Measurements from ENCODE around the gene PDE8B. TPM values are rescaled to one million over a fixed set of nuclear protein-coding genes. Genes with fewer than 3 reads are reported as not detected.

The PDE8B gene
- total RNA-seq, 1 donor from 2014 or later: not detected

GRCh38 chr5:77425998-77426659 is 215.6 kb downstream of the PDE8B start:
- DNase-seq: no peak
- intact Hi-C loops (cut with micrococcal nuclease): no loop called here
- H3K36me3 Mint-ChIP-seq (ENCODE audit: low read depth): peaks cover 37% of the 10 kb centered on the region
- CTCF ChIA-PET: no interaction called here
- POLR2A ChIA-PET: no interaction called here
- H3K27ac Mint-ChIP-seq: no peak overlapping the region
- ATAC-seq (ENCODE audit: low read depth): no peak
- TF ChIP-seq, protein P1, sequence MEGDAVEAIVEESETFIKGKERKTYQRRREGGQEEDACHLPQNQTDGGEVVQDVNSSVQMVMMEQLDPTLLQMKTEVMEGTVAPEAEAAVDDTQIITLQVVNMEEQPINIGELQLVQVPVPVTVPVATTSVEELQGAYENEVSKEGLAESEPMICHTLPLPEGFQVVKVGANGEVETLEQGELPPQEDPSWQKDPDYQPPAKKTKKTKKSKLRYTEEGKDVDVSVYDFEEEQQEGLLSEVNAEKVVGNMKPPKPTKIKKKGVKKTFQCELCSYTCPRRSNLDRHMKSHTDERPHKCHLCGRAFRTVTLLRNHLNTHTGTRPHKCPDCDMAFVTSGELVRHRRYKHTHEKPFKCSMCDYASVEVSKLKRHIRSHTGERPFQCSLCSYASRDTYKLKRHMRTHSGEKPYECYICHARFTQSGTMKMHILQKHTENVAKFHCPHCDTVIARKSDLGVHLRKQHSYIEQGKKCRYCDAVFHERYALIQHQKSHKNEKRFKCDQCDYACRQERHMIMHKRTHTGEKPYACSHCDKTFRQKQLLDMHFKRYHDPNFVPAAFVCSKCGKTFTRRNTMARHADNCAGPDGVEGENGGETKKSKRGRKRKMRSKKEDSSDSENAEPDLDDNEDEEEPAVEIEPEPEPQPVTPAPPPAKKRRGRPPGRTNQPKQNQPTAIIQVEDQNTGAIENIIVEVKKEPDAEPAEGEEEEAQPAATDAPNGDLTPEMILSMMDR (IDR thresholded peaks at IDR 0.05): no peak
- peaks cover 3% of the 10 kb centered on the region for H3K9me3 Mint-ChIP-seq
- H3K4me1 Mint-ChIP-seq: no peaks in the 10 kb centered on the region
- H3K27me3 Mint-ChIP-seq: no peaks in the 10 kb centered on the region
- H3K4me3 Mint-ChIP-seq: no peak overlapping the region

- H3K27me3 Mint-ChIP-seq: no peaks in the 10 kb centered on the region
- ATAC-seq (ENCODE audit: low read depth) (no peak), DNase-seq (no peak)
- H3K4me1 Mint-ChIP-seq: no peaks in the 10 kb centered on the region
- POLR2A ChIA-PET: no interaction called here
- H3K9me3 Mint-ChIP-seq: peaks cover 3% of the 10 kb centered on the region
- CTCF ChIA-PET: no interaction called here
- peaks cover 42% of the 10 kb centered on the region for H3K36me3 Mint-ChIP-seq (ENCODE audit: low read depth)
- intact Hi-C loops (cut with micrococcal nuclease): no loop called here
- TF ChIP-seq, protein P1 (IDR thresholded peaks at IDR 0.05): no peak
- H3K4me3 Mint-ChIP-seq: no peak overlapping the region
- no peak overlapping the region for H3K27ac Mint-ChIP-seq
Measured at GRCh38 chr5:77426670-77427069, 216.2 kb downstream of the PDE8B start.

DNA sequence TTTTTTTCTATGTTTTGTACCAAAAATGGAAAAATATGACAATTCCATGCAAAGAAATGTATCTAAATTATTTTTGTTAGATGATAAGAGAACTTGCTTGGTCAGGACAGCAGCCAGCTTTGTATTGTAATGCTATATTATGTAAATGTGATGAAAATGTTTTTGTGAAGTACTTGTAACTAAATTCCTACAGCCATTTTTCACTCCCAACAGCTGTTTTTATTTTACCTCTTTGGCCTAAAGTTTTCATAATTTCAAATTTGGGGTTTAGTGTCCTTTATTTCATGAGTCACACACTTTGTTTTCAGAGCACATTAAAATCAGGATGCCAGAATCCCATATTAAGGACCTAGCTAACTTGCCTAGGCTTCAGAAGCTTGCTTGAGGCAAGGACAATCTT is 217.5 kb downstream of the PDE8B start:
- no peak overlapping the region for H3K27ac Mint-ChIP-seq
- CTCF ChIA-PET: no interaction called here

DNA sequence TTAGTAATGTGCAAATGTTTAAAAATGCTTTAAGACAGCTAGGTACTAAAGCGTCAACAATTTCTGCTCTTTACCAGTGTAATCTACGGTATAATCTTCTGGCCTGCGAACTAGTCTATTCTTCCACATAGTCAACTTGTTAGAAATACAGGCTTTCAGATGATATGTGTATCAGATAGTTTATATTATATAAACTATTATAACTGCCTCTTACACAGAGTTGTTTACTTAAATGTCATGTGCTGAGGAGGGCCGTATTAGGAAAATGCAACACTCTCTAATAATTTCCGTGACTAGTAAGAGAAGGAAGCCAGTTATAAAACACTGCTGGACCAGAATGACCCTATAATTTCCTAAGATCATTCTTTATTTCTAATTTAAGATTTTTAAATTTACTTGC is 218.0 kb downstream of the PDE8B start:
- DNase-seq (no peak), ATAC-seq (ENCODE audit: low read depth) (no peak)
- ChIA-PET POLR2A (no interaction called here), CTCF (no interaction called here)
- Mint-ChIP-seq H3K4me1 (no peaks in the 10 kb centered on the region), H3K36me3 (ENCODE audit: low read depth) (peaks cover 59% of the 10 kb centered on the region), H3K4me3 (no peak overlapping the region), H3K27me3 (no peaks in the 10 kb centered on the region), H3K9me3 (no peaks in the 10 kb centered on the region), H3K27ac (no peak overlapping the region)
- TF ChIP-seq, protein P1 (IDR thresholded peaks at IDR 0.05): no peak
- intact Hi-C loops (cut with micrococcal nuclease): no loop called here

More for the DNA sequence above, 217.5 kb downstream of the PDE8B start:
- no peaks in the 10 kb centered on the region for H3K4me1 Mint-ChIP-seq
- no peaks in the 10 kb centered on the region for H3K27me3 Mint-ChIP-seq
- intact Hi-C loops (cut with micrococcal nuclease): no loop called here
- no peak for DNase-seq
- TF ChIP-seq, protein P1 (IDR thresholded peaks at IDR 0.05): no peak
- H3K4me3 Mint-ChIP-seq: no peak overlapping the region
- H3K9me3 Mint-ChIP-seq: peaks cover 3% of the 10 kb centered on the region
- ATAC-seq (ENCODE audit: low read depth): no peak
- peaks cover 55% of the 10 kb centered on the region for H3K36me3 Mint-ChIP-seq (ENCODE audit: low read depth)
- POLR2A ChIA-PET: no interaction called here

- Mint-ChIP-seq H3K36me3 (ENCODE audit: low read depth) (peaks cover 75% of the 10 kb centered on the region), H3K27me3 (no peaks in the 10 kb centered on the region), H3K4me1 (no peaks in the 10 kb centered on the region), H3K4me3 (no peak overlapping the region), H3K27ac (no peak overlapping the region), H3K9me3 (no peaks in the 10 kb centered on the region)
- no peak for ATAC-seq (ENCODE audit: low read depth)
- TF ChIP-seq, protein P1 (IDR thresholded peaks at IDR 0.05): no peak
- DNase-seq: no peak
- ChIA-PET CTCF (no interaction called here), POLR2A (no interaction called here)
- intact Hi-C loops (cut with micrococcal nuclease): no loop called here
Measured at GRCh38 chr5:77430726-77431125, 220.2 kb downstream of the PDE8B start.

Data from activated B cell treated with CpG ODN at 0.5 μM for 24 hours (primary cell).